HepG2 (cell line): ENCODE measurements around the gene ACTA2. TPM values are rescaled to one million over a fixed set of nuclear protein-coding genes. Genes with fewer than 3 reads are reported as not detected.

ENCODE experiments used
- EHMT2 ChIP-seq: fragments of 200-600 bp; sonication (generic); IDR thresholded peaks from 2 replicates; pipeline ENCODE4 v1.7.0; 2017; ENCODE audit warnings: antibody characterized with exemption, low read depth, low read length, borderline replicate concordance
- FOXA1 ChIP-seq, 2 experiments: fragments of 450-650 bp in 1 of 2; sonication (generic) in 1 of 2; formaldehyde crosslinking in 1 of 2; IDR thresholded peaks; 2 replicates each; pipeline versions ENCODE4 v1.4.0 to v1.6.1; 2016 to 2020; ENCODE audit warnings: missing genetic modification reagents in 1 of 2
- FOXK2 ChIP-seq: fragments of 450-650 bp; IDR thresholded peaks from 2 replicates; pipeline ENCODE4 v1.6.1; 2016
- HMGXB4 ChIP-seq, 2 experiments: sonication (generic) in 1 of 2; formaldehyde crosslinking in 1 of 2; IDR thresholded peaks; 2 replicates each; pipeline versions ENCODE4 v1.4.0 to v1.6.1; 2018 to 2020; ENCODE audit warnings: missing genetic modification reagents in 2 of 2, borderline replicate concordance in 1 of 2, low read depth in 1 of 2, mild to moderate bottlenecking in 1 of 2, missing biosample characterization in 1 of 2
- HNRNPLL ChIP-seq: fragments of 200-400 bp; formaldehyde crosslinking; IDR thresholded peaks from 2 replicates; pipeline ENCODE4 v1.6.1; 2017; ENCODE audit warnings: mild to moderate bottlenecking, low read depth, low read length; ENCODE audit not compliant: poor library complexity, severe bottlenecking
- IRF1 ChIP-seq: sonication (generic); formaldehyde crosslinking; IDR thresholded peaks from 2 replicates; pipeline ENCODE4 v1.4.0; 2020; ENCODE audit warnings: low read depth, mild to moderate bottlenecking, missing genetic modification reagents
- KAT2B ChIP-seq: fragments of 150-350 bp; IDR thresholded peaks from 2 replicates; pipeline ENCODE4 v1.6.1; 2014; ENCODE audit warnings: low read depth, low read length, borderline replicate concordance
- KLF9 ChIP-seq: IDR thresholded peaks from 2 replicates; pipeline ENCODE4 v1.6.1; 2016; ENCODE audit warnings: low read depth
- MIER2 ChIP-seq: IDR thresholded peaks from 2 replicates; pipeline ENCODE4 v1.6.1; 2016; ENCODE audit warnings: missing biosample characterization, missing genetic modification reagents
- MYNN ChIP-seq: sonication (generic); formaldehyde crosslinking; IDR thresholded peaks from 2 replicates; pipeline ENCODE4 v1.4.0; 2020; ENCODE audit warnings: mild to moderate bottlenecking, low read depth, missing genetic modification reagents
- NFKBIZ ChIP-seq: IDR thresholded peaks from 2 replicates; pipeline ENCODE4 v1.6.1; 2018; ENCODE audit warnings: missing genetic modification reagents, missing compliant biosample characterization
- NR0B2 ChIP-seq: sonication (generic); formaldehyde crosslinking; IDR thresholded peaks from 2 replicates; pipeline ENCODE4 v1.4.0; 2020; ENCODE audit warnings: mild to moderate bottlenecking, missing genetic modification reagents
- RAD51 ChIP-seq: fragments of 450-650 bp; IDR thresholded peaks from 2 replicates; pipeline ENCODE4 v1.6.1; 2016; ENCODE audit warnings: borderline replicate concordance
- SP140L ChIP-seq: sonication (generic); formaldehyde crosslinking; IDR thresholded peaks from 2 replicates; pipeline ENCODE4 v1.4.0; 2020; ENCODE audit warnings: missing genetic modification reagents, borderline replicate concordance
- SSRP1 ChIP-seq: IDR thresholded peaks from 2 replicates; pipeline ENCODE4 v1.6.1; 2016; ENCODE audit warnings: control low read depth
- TFDP2 ChIP-seq: sonication (generic); formaldehyde crosslinking; IDR thresholded peaks from 2 replicates; pipeline ENCODE4 v1.4.0; 2020; ENCODE audit warnings: missing genetic modification reagents
- ZBTB20 ChIP-seq: sonication (generic); formaldehyde crosslinking; IDR thresholded peaks from 2 replicates; pipeline ENCODE4 v1.8.1; 2023; ENCODE audit warnings: missing genetic modification reagents, low read depth, mild to moderate bottlenecking, borderline replicate concordance
- ZFYVE20 ChIP-seq: sonication (generic); formaldehyde crosslinking; IDR thresholded peaks from 2 replicates; pipeline ENCODE4 v1.8.0; 2023; ENCODE audit warnings: low read depth, mild to moderate bottlenecking, moderate library complexity, missing genetic modification reagents, borderline replicate concordance
- ZNF350 ChIP-seq: sonication (generic); formaldehyde crosslinking; IDR thresholded peaks from 2 replicates; pipeline ENCODE4 v1.4.0; 2020; ENCODE audit warnings: mild to moderate bottlenecking, low read depth, missing genetic modification reagents, borderline replicate concordance
- ZNF501 ChIP-seq: sonication (generic); formaldehyde crosslinking; IDR thresholded peaks from 2 replicates; pipeline ENCODE4 v1.5.1; 2020; ENCODE audit warnings: mild to moderate bottlenecking, moderate library complexity, missing genetic modification reagents
- ZNF567 ChIP-seq: sonication (generic); formaldehyde crosslinking; IDR thresholded peaks from 2 replicates; pipeline ENCODE4 v1.8.1; 2023; ENCODE audit warnings: mild to moderate bottlenecking, missing genetic modification reagents, borderline replicate concordance
- ZNF670 ChIP-seq: sonication (generic); formaldehyde crosslinking; IDR thresholded peaks from 2 replicates; pipeline ENCODE4 v1.8.0; 2022; ENCODE audit warnings: mild to moderate bottlenecking, missing genetic modification reagents, borderline replicate concordance
- ZNF776 ChIP-seq: sonication (generic); formaldehyde crosslinking; IDR thresholded peaks from 2 replicates; pipeline ENCODE4 v1.4.0; 2020; ENCODE audit warnings: mild to moderate bottlenecking, missing genetic modification reagents
- ZNF782 ChIP-seq: sonication (generic); formaldehyde crosslinking; IDR thresholded peaks from 2 replicates; pipeline ENCODE4 v1.4.0; 2020; ENCODE audit warnings: missing genetic modification reagents, mild to moderate bottlenecking, borderline replicate concordance
- ZNF788 ChIP-seq: sonication (generic); formaldehyde crosslinking; IDR thresholded peaks from 2 replicates; pipeline ENCODE4 v1.5.0; 2020; ENCODE audit warnings: mild to moderate bottlenecking, missing genetic modification reagents, borderline replicate concordance
- polyA plus RNA-seq, 8 experiments: library from polyadenylated mRNA; depleted of rRNA in 3 of 8; stranded (reverse) in 7 of 8; unstranded in 1 of 8; fragments of >200 nt; fragmentation: Illumina TruSeq in 4 of 8; extraction: Trizol in 4 of 8; gene quantifications; 2 replicates each; pipeline versions ENCODE4 v1.2.1 to v1.2.3, GENCODE V29; 2011 to 2016; ENCODE audit warnings: low read depth in 4 of 8, missing spikeins in 1 of 8, mixed read lengths in 1 of 8; ENCODE audit not compliant: insufficient read depth in 1 of 8
- total RNA-seq, 5 experiments: library from RNA; depleted of rRNA; stranded (reverse); fragments of >200 nt; fragmentation: Illumina TruSeq; extraction: Trizol; gene quantifications; 2 replicates each; pipeline ENCODE4 v1.2.3, GENCODE V29; 2016; ENCODE audit warnings: low read depth in 1 of 5

Gene ACTA2
- total and polyA plus RNA-seq, 2 of the 13 experiments (the other 11 are each of a cell fraction or from before 2014, with no cell fraction given): 21.8 to 59.9 TPM

GRCh38 chr10:88990384-88991160 is 38.0 kb upstream of the ACTA2 start, which contains the start of gene FAS (continued):
- TF ChIP-seq HMGXB4 (CRISPR knock-in tag; IDR thresholded peaks at IDR 0.05; ENCODE audit: borderline replicate concordance in 1 of 2, low read depth in 1 of 2) (peak; percentile 16 to 85; a peak in 3 of 4 replicates), NFKBIZ (CRISPR knock-in tag) (no peak), MYNN (CRISPR knock-in tag) (no peak), MIER2 (0 out of 2 replicates have a peak, but pooled peaks have one; percentile 20), ZFYVE20 (CRISPR knock-in tag) (no peak), ZNF782 (CRISPR knock-in tag) (no peak), SSRP1 (CRISPR knock-in tag) (no peak), EHMT2 (no peak), NR0B2 (peak; percentile 52; the same call in 1 of the 2 replicates), ZNF350 (no peak), KLF9 (no peak), SP140L (CRISPR knock-in tag) (no peak), FOXK2 (no peak), HNRNPLL (peak; percentile 68), KAT2B (no peak), ZNF776 (0 out of 2 replicates have a peak, but pooled peaks have one; percentile 42), ZNF501 (peak; percentile 19; the same call in 1 of the 2 replicates), TFDP2 (CRISPR knock-in tag) (peak; percentile 32; the same call in 1 of the 2 replicates), ZBTB20 (CRISPR knock-in tag) (no peak), ZNF567 (CRISPR knock-in tag) (0 out of 2 replicates have a peak, but pooled peaks have one; percentile 16), ZNF788 (CRISPR knock-in tag) (no peak), ZNF670 (CRISPR knock-in tag) (no peak), RAD51 (no peak), FOXA1 (IDR thresholded peaks at IDR 0.05) (no peak), FOXA1 (CRISPR knock-in tag; IDR thresholded peaks at IDR 0.05) (no peak), IRF1 (CRISPR knock-in tag) (no peak)
